Adrenal gland (tissue), 12 donors: Measurements from ENCODE around the gene EFNB1. TPM values are rescaled to one million over a fixed set of nuclear protein-coding genes. Genes with fewer than 3 reads are reported as not detected.

Source experiments
- DNase-seq, 7 donors: peaks; one replicate each; pipeline ENCODE4 v3.0.0-alpha.2; 2019 to 2020
- H3K27ac ChIP-seq, 5 donors: fragments of 200-600 bp; sonication (generic) in 4 of 5; 1 replicate in 3 of 5; 2 replicates in 2 of 5; pipeline versions ENCODE4 v1.5.1 to v1.8.0; 2016 to 2020; ENCODE audit warnings: mild to moderate bottlenecking in 1 of 5
- H3K27me3 ChIP-seq: fragments of 200-600 bp; 2 replicates; pipeline ENCODE4 v1.8.0; 2021
- H3K36me3 ChIP-seq, 2 donors: fragments of 200-600 bp; replicated peaks in 1 of 2; 1 replicate in 1 of 2; 2 replicates in 1 of 2; pipeline versions ENCODE4 v1.5.1 to v1.8.0; 2018 to 2022
- H3K4me1 ChIP-seq, 2 donors: fragments of 200-600 bp; replicated peaks in 1 of 2; 1 replicate in 1 of 2; 2 replicates in 1 of 2; pipeline versions ENCODE4 v1.5.1 to v1.8.0; 2018 to 2021
- H3K4me3 ChIP-seq, 4 donors: fragments of 200-600 bp; sonication (generic) in 3 of 4; one replicate each; pipeline ENCODE4 v1.5.1; 2016 to 2018
- H3K9me3 ChIP-seq, 3 donors: fragments of 200-600 bp; sonication (generic) in 1 of 3; replicated peaks in 1 of 3; 1 replicate in 2 of 3; 2 replicates in 1 of 3; pipeline versions ENCODE4 v1.5.1 to v1.8.0; 2016 to 2021
- CTCF ChIP-seq, 6 experiments: fragments of 450-650 bp in 4 of 6; fragments of 200-600 bp in 2 of 6; sonication (generic) in 1 of 6; IDR thresholded peaks; 1 replicate in 5 of 6; 2 replicates in 1 of 6; pipeline versions ENCODE4 v1.5.1 to v1.8.0; 2016 to 2021; ENCODE audit warnings: antibody characterized with exemption in 6 of 6, mild to moderate bottlenecking in 2 of 6, moderate library complexity in 1 of 6
- POLR2A ChIP-seq, 2 donors: fragments of 450-650 bp; IDR thresholded peaks; one replicate each; pipeline ENCODE4 v1.6.1; 2017; ENCODE audit warnings: antibody characterized with exemption in 2 of 2, mild to moderate bottlenecking in 2 of 2, moderate library complexity in 1 of 2
- WGBS, 4 donors: extraction: QIAGEN DNeasy Blood & Tissue Kit in 2 of 4; methylation state at CpG; one replicate each; pipeline versions ENCODE4 v1.1.5 to v1.1.7; 2013 to 2017; 5-methylcytosine and 5-hydroxymethylcytosine counted together
- intact Hi-C, 2 donors: fragments of 100-400 bp; cut with DNase I; formaldehyde crosslinking; loops; one replicate each; pipeline versions ENCODE4 v1.14.1 to v1.15.0; 2022 to 2023
- polyA plus RNA-seq, 3 donors: library from polyadenylated mRNA; stranded (reverse); fragments of 200-250 nt in 2 of 3; fragments of 350-450 nt in 1 of 3; fragmentation: Illumina TruSeq in 1 of 3; extraction: RNeasy Lipid Tissue Mini Kit (QIAGEN cat#74804) in 1 of 3; gene quantifications; one replicate each; pipeline ENCODE4 v1.2.3, GENCODE V29; 2013 to 2014
- total RNA-seq, 9 donors: library from RNA; depleted of rRNA in 4 of 9; stranded (reverse); fragments of >200 nt in 4 of 9; fragments of 120-200 nt in 1 of 9; fragmentation: NEBNext Ultra II Directional in 1 of 9; extraction: Animal tissue kit (Norgen Biotek cat#: 25700) in 1 of 9; gene quantifications; one replicate each; pipeline versions ENCODE4 v1.1.0 to v1.2.4, GENCODE V29; 2013 to 2023
- donor health status: healthy with polysubstance abuse.
- donor health status: Bipolar disorder and iron deficiency.
- donor health status: DM: yes; HTN: yes; CAD: no.
- donor health status: DM: no; HTN: no; CAD: no.
- donor health status: DM: no; HTN: no; CAD: no.
- donor health status: DM: yes; HTN: yes; CAD: no.

Gene EFNB1
- total and polyA plus RNA-seq, 12 donors, result 14.0 to 66.5 (median 40.5) TPM

- H3K4me1 ChIP-seq, result no peaks in the 10 kb centered on the region
- H3K27ac ChIP-seq, result no peak overlapping the region
- 72 to 87% (median 81%) methylated on average over 2 of the region's 2 CpGs for WGBS, 4 donors
- H3K9me3 ChIP-seq, result no peaks in the 10 kb centered on the region
- no peak for TF ChIP-seq POLR2A (IDR thresholded peaks at IDR 0.05)
- TF ChIP-seq CTCF (IDR thresholded peaks at IDR 0.05), result no peak
- DNase-seq, result no peak
- no peaks in the 10 kb centered on the region for H3K36me3 ChIP-seq
- no peaks in the 10 kb centered on the region for H3K27me3 ChIP-seq
- no peak overlapping the region for H3K4me3 ChIP-seq
- intact Hi-C loops, result no loop called here
These were observed 43.4 kb downstream of the EFNB1 start for GRCh38 chrX:68872171-68872570.

- WGBS, 4 donors, result 76 to 96% (median 89%) methylated on average over 3 of the region's 3 CpGs
- DNase-seq, result no peak
These were observed 45.3 kb downstream of the EFNB1 start for GRCh38 chrX:68874076-68874475.

GRCh38 chrX:68876731-68877130, 47.9 kb downstream of the EFNB1 start:
- intact Hi-C loops, result no loop called here
- 65 to 100% (median 89%) methylated on average over 2 to 6 of the region's 6 CpGs for WGBS, 4 donors
- DNase-seq, result no peak
- H3K4me3 ChIP-seq, result no peak overlapping the region
- no peaks in the 10 kb centered on the region for H3K9me3 ChIP-seq
- H3K36me3 ChIP-seq, result no peaks in the 10 kb centered on the region
- peaks cover 18% of the 10 kb centered on the region for H3K27me3 ChIP-seq
- TF ChIP-seq CTCF (IDR thresholded peaks at IDR 0.05), result no peak
- TF ChIP-seq POLR2A (IDR thresholded peaks at IDR 0.05), result no peak
- no peaks in the 10 kb centered on the region for H3K4me1 ChIP-seq
- H3K27ac ChIP-seq, result no peak overlapping the region

More at GRCh38 chrX:68874076-68874475, 45.3 kb downstream of the EFNB1 start:
- intact Hi-C loops, result no loop called here
- H3K27ac ChIP-seq, result no peak overlapping the region
- H3K4me3 ChIP-seq, result no peak overlapping the region
- no peak for TF ChIP-seq POLR2A (IDR thresholded peaks at IDR 0.05)
- TF ChIP-seq CTCF (IDR thresholded peaks at IDR 0.05), result no peak
- H3K27me3 ChIP-seq, result peaks cover 15% of the 10 kb centered on the region
- H3K4me1 ChIP-seq, result no peaks in the 10 kb centered on the region
- H3K9me3 ChIP-seq, result no peaks in the 10 kb centered on the region
- H3K36me3 ChIP-seq, result no peaks in the 10 kb centered on the region

- H3K27ac ChIP-seq, result no peak overlapping the region
- H3K9me3 ChIP-seq, result no peaks in the 10 kb centered on the region
- TF ChIP-seq POLR2A (IDR thresholded peaks at IDR 0.05) (no peak), CTCF (IDR thresholded peaks at IDR 0.05) (no peak)
- no peak for DNase-seq
- intact Hi-C loops, result no loop called here
- H3K4me1 ChIP-seq, result no peaks in the 10 kb centered on the region
- no peaks in the 10 kb centered on the region for H3K36me3 ChIP-seq
- peaks cover 18% of the 10 kb centered on the region for H3K27me3 ChIP-seq
- WGBS, 4 donors, result 74 to 93% (median 85%) methylated on average over 4 to 9 of the region's 9 CpGs
- no peak overlapping the region for H3K4me3 ChIP-seq
These were observed 48.8 kb downstream of the EFNB1 start for GRCh38 chrX:68877606-68878005.
